NCI-H1694 treated with DMSO at 0.1 percent for 48 hours (cell line): ENCODE measurements around the gene RAB17.

Experiments
- DNase-seq: peaks from one replicate; lab custom pipeline; 2025; lab: John Stamatoyannopoulos, UW

The RAB17 gene, protein sequence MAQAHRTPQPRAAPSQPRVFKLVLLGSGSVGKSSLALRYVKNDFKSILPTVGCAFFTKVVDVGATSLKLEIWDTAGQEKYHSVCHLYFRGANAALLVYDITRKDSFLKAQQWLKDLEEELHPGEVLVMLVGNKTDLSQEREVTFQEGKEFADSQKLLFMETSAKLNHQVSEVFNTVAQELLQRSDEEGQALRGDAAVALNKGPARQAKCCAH

GRCh38 chr2:237590272-237591140 is at the start of gene RAB17:
TSS of gene RAB17 (minus strand) at chr2:237590734. CDS start at chr2:237586154, 4,580 bp downstream.
- no peak for DNase-seq

DNA sequence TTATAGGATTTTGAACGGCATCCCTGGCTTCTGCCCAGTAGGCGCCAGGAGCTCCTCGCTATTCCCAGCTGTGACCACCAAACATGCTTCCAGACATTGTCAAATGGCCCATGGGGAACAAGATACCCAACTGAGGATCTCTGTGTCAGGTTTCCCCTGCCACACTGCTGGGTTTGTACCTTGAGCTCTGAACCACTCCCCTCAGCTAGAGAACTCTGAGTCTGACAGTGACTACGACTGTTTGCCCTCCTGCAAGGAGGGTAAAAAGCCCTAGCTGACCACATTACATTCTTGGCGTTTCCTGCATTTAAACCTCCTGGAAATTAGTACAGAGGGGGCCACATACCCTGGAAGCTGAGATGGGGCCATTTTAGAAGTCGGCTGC is 49.3 kb upstream of the RAB17 start:
- no peak for DNase-seq

GRCh38 chr2:237639052-237639835 is 48.7 kb upstream of the RAB17 start:
- DNase-seq, result no peak

DNA sequence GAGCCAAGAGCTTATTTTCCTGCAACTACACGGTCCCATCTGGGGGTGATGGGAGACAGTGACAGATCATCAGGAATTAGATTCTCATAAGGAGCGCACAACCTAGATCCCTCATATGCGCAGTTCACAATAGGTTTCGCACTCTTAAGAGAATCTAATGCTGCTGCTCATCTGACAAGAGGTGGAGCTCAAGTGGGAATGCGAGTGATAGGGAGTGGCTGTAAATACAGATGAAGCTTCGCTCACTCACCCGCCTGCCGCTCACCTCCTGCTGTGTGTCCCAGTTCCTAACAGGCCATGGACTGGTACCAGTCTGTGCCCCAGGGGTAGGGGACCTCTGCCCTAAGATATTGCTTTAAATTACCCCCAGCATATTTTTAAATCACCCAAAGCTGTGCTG is 47.6 kb upstream of the RAB17 start:
- no peak for DNase-seq

DNA sequence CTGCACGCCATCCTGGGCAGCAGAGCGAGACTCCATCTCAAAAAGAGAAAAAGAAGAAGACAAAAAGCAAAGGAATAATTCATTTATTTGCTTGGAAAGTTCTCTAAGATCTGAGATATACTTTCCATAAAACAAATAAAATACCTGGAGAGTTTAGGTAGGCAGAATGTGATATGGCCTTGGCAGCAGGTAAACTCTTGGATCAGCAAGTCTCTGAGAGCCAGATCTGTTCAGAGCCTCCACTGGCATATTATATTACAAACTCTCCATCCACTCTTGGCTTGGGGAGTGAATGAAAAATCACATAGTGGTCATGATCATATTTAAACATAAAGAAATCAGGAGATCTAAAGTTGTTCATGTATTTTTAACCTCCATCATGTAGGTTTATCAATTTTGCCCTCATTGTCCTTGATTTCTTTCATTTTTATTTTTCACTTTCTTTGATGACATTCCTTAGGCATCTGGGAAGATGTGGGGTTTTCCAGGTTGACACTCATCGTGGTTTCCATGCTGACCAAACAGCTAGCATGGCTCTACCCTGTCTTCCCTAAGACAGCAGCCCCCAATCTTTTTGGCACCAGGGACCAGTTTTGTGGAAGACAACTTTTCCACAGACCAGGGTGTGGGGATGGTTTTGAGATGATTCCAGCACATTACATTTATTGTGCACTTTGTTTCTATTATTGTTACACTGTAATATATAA is 47.0 kb upstream of the RAB17 start:
- no peak for DNase-seq

GRCh38 chr2:237636578-237636977 is 46.0 kb upstream of the RAB17 start:
- no peak for DNase-seq

GRCh38 chr2:237633061-237633561 is 42.6 kb upstream of the RAB17 start:
- DNase-seq, result no peak

DNA sequence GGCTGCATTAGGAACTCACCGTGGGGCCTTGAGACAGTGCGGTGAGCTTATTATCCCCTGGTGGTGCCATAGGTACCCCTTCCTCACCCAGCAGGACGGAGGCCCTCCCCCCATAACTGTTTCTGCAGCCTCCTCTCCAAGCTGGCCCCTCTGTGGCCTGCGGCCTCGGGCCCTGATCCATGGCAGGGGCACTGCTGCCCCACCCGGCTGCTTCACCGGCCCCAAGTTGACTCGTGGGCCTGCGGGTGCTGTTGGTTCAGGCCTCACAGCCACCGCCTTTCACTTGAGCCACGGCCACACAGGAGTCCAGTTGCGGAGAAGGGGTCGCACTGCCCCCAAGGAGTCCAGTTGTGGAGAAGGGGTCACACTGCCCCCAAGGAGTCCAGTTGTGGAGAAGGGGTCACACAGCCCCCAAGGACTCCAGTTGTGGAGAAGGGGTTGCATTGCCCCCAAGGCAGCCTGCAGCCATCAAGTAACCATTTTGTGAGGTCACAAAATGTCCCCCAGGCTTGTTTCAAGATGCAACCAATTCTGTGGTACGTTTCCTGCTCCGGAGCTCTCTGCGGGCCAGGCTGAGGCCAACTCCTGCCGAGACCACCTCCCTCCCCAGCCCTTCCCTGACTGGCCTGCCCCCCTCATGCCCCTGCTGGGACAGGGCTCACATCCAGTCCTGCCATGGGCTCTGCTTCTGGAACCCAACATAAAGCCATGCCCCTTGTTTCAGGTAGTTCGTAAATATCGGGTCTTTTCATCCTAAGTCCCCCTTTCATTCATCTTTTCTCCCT is 41.5 kb upstream of the RAB17 start:
- no peak for DNase-seq

DNA sequence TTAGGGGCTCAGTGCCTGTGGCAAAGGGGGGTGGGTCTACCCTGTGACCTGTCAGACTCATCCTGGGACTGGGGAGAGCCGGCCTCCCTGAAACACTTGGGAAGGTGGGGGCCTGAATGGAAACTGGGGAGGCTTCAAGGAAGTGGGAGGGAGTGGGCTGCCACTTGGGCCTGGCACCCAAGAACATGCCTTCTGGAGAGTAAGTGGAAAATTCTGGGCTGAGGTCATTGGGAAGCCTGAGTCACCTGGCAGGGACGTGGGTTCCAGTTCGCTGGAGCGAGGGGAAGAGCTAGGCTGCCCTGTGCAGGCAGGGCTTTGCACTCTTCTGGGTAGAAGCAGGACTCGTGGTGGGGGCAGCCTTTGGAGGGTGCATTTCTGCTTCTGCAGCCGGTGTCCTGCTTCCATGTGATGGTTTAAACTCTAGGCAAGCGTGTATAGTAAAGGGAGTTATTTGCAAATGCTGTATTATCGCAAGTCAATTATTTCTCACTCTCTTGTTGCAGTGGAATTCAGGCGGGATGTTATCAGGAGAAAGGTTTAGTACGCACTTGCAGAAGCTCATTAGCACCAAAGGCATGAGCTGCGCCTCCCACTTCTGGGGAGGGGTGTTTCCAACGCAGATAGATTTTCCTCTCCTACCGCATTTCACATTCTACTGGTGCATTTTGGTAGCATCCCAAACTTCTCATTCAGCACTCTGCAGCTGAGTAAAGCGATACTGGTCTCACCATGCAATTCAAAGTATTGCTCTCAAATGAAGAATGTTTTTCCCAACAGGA is 40.7 kb upstream of the RAB17 start:
- DNase-seq, result no peak

- DNase-seq, result no peak
These were observed 39.9 kb upstream of the RAB17 start for GRCh38 chr2:237630216-237631000.

GRCh38 chr2:237629739-237630138 is 39.2 kb upstream of the RAB17 start:
- DNase-seq, result no peak

GRCh38 chr2:237629188-237629534 is 38.6 kb upstream of the RAB17 start:
- DNase-seq, result no peak

GRCh38 chr2:237628247-237629187 is 38.0 kb upstream of the RAB17 start:
- no peak for DNase-seq

DNA sequence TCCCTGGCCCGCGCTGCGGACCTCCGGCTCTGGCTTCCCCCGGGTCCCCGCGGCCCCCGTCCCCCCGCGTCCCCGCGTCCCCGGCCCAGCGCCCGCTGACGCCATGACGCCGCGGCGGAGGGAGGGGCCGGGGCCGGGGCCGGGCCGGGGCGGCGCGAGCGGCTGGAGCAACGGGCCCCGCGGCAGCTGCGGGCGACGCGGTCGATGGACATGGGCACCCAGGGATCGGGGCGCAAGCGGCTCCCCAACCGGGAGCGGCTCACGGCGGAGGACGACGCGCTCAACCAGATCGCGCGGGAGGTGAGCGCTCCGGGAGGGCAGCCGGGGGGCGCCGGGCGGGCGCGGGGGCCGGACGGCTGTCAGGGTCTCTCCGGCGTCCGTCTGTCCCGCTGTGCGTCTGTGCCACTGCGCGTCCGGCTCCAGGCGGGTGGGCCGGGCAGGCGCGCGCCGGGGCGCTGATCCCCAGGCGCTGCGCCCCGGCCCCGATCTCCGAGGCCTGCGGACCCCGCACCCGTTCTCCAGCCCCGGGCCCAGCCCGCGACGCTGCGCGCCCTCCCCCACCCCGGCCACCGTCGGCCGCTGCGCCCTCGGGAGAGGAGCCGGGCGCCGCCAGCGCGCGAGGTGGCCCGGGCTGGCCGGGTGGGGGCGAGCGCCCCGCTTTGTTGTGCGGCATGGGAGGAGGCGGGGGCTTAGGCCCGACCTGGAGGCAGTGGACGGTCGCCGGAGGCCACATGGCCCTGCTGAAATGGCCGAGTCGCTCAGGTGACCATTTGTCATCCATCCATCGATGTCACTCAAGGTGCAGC is 37.1 kb upstream of the RAB17 start, which contains the start of gene LRRFIP1:
Gene LRRFIP1 (plus strand): TSS at position 147 of the 806 bp plus-strand sequence. CDS start 58 bp downstream, at position 205.
- no peak for DNase-seq

- DNase-seq, result no peak
These were observed 36.4 kb upstream of the RAB17 start for GRCh38 chr2:237626813-237627440.

GRCh38 chr2:237625777-237626176 is 35.2 kb upstream of the RAB17 start:
- DNase-seq, result no peak

DNA sequence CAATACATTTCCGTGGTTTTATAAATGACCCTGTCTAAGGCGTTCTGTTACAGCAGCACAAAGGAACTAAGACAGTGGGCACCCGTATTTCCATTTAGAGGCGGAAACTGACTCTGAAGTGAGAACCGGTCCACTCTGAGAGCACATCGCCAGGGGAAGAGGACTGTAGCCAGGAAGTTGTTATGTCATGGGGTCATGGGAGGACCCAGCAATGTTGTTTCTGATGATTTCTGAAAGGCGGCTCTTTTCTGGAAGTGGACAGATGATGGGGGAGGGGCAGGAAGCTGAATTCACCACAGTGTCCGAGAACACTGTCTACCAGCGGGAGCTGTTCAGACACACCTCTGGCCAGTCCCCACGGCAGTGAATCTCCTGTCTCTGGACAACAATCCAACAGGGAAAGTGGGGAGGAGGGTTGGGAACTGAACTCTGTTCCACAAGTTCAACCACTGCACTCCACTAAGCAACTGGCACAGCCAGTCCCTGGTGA is 34.7 kb upstream of the RAB17 start:
- no peak for DNase-seq
